Measurements from ENCODE around the gene GXYLT2.

DNA sequence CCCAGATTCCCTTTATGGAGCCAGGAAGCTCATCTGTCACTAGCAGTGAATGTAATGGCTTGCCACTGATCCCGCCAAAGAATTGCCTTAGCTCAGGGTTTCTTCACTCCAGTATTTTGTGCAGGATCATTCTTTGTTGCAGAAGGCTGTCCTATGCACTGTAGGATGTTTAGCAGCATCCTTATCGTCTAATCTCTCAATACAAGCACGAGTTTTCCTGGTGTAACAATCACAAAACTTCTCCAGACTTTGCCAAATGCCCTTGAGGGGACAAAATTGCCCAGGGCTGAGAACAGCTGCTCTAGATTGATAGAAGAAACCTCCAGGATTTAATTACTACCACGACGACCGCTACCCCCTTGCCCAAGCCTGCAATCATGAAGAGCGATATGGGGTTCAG lies 32.8 kb upstream of the GXYLT2 start:
- TF ChIP-seq CTCF (IDR thresholded peaks at IDR 0.05) (no peak), POLR2AphosphoS5 (IDR thresholded peaks at IDR 0.05; ENCODE audit: low read depth, low read length) (no peak), REST (IDR thresholded peaks at IDR 0.05; ENCODE audit: insufficient read depth in 1 of 2, low read depth in 2 of 2, low read length in 1 of 2) (no peak), TCF7L2 (IDR thresholded peaks at IDR 0.05; ENCODE audit: low read depth, low read length) (no peak)
